ENCODE measurements around the gene EXOC4.
"Not testable (repeated sequence)": the region's sequence is repeated elsewhere in the genome, so short reads cannot be mapped to it uniquely, and the experiment has no call there.

The EXOC4 gene

DNA sequence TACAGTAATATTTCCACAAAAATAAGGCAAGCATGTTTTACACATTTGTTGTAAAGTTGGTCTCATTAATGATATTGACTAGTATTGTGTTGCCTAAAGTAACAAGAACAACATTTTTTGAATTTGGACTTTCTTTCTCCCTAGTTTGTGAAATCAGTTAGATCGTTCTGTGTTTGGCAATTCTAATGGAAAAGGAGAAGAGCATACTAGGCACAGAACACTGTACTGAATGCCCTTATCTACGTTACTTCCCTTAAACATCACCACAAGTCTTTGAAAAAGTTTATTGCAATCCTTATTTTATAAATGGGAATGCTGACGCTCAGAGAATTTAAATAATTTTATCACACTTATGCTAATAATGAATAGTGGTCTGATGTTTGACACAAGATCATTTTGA is 372.2 kb downstream of the EXOC4 start:
- DNase-seq (ENCODE audit: low spot score), result no peak

DNA sequence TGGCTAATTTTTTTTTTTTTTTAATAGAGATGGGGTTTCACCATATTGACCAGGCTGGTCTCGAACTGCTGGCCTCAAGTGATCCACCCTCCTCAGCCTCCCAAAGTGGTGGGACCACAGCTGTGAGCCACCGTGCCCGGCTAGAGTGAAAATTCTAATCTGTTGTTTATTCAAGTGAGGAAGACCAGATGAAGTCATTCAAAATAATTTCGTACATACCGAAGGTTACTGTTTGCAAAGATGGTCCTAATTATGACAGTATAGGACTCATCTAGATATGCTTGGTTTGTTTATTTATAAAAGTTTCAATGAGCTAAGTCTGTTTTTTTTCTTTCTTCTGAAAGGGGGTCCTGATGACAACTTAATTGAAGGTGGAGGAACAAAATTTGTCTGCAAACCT is 376.8 kb downstream of the EXOC4 start:
- DNase-seq (ENCODE audit: low spot score), result no peak

DNA sequence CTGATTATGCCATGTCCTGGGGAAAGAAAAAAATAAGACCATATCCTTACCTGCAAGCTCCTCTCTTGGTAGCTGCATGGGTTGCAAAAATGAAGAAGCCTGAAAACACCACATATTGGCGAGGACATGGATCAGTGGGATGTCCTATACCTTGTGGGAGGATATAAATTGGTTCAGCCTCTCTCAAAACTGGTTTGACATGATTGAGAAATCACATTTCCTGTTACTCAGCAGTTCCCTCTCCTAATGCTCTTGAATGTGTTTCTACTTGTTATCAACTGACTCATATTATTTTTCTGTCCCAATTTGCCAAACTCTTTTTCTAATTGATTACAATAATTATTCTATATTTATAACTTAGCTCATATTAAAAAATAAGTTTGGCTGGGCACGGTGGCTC is 380.2 kb downstream of the EXOC4 start:
- DNase-seq (ENCODE audit: low spot score), result peak; percentile 7

DNA sequence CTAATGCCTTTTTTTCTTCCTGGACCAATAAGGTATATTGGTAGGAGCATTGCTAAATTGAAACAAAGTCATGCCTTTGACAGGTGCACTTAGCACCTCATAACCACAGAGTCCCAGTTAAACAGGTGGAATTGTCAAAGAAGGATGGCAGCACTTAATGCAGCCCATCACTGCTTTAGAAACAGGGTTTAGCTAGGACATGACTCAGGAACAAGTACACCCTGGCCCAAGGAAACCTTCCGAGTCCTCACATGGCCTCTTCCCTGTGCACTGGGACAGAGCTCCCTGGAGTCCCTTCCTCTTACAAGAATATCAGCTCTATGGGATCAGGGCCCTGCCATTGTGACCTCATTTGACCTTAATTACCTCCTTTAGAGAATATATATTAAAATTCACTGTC is 382.7 kb downstream of the EXOC4 start:
- no peak for DNase-seq (ENCODE audit: low spot score)

DNA sequence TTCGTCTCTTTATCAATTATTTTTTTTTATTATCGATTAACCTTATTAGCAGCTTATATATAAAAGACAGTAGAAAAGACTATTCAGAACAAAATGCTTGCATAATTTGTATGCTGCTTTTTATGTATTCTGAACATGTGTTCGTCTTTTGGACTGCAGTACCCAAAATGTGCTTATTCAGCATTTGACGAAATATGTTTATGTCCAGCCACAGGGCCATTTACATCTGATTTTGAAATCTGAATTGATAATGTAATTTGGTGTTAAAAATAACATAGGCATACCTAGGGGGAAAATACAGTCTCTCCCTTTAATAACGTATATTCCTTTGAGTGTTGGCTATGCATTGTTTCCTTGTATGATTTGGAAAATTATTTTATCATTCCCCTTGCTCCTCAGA is 386.0 kb downstream of the EXOC4 start:
- DNase-seq (ENCODE audit: low spot score), result no peak

DNA sequence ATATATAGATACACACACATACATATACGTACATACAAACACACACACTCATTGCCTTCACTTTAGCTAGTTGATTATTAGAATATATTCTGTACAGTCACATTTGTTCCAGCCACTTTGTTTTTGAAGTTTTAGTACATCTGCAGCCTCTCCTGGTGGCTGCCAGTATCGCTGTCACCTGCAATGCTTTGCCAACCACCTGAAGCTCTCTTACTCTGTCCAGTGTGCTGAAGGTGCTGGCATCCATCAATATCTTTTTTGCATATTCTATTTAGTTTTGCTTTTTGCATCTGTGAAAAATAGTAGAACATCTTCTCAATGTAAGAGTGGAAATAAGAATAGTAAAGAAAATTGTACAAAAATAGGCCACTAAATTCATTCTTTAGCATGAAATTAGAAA is 388.6 kb downstream of the EXOC4 start:
- no peak for DNase-seq (ENCODE audit: low spot score)

DNA sequence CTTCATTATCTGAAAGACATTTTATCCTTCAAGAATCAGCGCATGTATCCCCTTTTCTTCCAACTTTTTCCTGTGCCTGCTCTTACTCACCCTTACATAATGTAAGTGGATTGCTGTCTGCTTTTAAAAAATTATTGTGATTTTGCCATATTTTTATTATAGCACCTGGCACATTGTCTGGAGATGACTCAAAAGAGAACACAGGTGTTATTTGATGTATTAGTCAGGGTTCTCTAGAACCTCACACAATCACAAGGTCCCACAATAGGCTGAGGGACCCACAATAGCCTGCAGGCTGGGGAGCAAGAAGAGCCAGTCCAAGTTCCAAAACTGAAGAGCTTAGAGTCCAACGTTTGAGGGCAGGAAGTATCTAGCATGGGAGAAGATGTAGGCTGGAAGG is 390.0 kb downstream of the EXOC4 start:
- no peak for DNase-seq (ENCODE audit: low spot score)

DNA sequence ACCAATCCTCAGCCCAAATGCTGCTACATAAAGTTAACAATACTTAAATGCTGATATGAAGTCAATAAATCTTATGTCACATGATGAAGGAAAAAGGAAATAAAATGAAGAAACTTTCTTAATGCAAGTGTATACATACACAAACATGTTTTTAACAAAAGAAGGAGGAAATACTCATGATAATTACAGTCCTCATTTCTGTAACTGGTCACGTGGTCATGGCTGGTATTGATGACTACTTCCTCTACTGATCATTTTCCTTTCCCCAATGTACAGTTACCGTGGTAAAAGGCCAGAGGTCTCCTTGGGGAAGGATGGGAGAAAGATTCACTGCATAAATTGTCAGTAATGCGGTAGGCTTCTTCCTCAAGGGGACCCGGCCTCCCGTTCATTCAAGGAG is 390.8 kb downstream of the EXOC4 start:
- not testable (repeated sequence) for DNase-seq (ENCODE audit: low spot score)

DNA sequence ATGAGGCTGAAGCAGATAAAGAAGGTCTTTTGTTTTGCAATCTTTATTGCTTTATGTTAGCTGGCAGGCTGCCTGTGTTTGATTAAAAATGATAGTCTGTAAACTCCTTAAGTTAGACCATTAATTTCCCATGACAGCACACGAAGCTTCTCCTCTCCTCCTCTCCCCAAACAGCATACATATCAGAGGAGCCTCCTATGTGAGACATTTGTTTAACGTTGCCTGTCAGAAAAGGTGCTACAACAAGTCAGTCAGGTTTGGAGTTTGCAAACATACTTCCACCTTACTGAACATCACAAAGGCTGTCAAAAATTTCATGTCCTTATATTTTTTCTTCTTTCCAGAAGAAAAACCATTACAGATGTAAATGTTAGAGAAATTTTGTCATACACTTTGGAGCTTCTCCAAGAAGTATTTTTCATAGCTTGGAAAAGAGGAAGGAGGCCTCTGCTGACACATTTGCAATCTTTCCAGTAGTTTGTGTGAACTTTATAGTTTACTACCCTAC is 393.1 kb downstream of the EXOC4 start:
- no peak for DNase-seq (ENCODE audit: low spot score)

DNA sequence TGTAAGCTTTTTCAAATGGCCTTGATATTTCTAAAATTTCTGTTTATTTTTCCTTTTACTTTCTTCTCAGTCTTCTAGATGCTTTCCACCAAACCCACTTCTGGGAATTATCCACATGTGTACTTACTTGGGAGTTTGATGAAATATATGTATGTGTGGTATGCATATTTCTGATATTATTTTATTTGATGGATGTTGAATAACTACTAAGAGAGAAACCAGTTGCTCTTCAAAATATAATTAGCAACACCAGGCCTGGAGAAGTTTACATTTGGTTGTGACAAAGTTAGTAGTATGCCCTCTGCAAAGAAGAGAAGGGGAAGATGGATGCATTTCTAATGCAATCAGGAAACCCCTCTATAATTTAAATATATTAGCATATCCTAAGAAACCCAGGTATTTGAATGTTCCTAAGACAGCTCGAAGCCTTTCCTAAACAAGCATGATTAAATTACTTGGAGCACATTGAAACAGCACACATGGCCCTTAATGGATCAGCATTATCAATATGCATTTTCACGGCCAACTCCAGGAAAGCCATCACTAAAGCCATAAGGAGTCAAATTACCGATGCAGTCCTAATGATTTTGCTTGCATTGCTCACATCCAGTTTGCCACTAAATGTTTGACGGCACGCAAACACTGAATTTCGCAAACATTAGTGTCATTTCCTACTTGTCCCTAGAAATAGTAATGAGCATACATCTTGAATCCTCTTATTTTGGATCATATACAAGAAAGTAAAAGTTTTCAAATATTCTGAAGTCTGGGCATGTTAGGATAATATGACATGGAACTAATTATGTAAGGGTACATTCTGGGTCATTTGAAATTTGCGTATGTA is 393.8 kb downstream of the EXOC4 start:
- DNase-seq (ENCODE audit: low spot score), result no peak

DNA sequence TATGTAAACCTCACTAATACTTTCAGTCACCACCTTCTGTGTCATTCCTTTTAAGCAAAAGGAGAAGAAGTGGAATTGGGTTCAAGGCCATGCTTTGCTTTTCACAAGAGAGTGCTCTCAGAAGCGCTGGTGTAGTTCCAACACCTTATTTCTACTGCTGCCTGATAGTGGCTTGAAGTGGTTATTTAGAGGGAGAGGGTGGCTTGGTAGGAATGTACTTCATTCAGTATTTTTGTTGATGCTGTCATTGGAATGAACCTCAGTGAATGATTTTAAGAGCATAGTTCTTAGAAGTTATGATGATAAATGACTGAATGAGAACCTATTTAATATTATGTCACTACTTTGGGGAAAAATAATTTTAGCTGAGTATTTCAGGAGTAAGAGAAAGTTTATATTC is 396.7 kb downstream of the EXOC4 start:
- DNase-seq (ENCODE audit: low spot score), result no peak

DNA sequence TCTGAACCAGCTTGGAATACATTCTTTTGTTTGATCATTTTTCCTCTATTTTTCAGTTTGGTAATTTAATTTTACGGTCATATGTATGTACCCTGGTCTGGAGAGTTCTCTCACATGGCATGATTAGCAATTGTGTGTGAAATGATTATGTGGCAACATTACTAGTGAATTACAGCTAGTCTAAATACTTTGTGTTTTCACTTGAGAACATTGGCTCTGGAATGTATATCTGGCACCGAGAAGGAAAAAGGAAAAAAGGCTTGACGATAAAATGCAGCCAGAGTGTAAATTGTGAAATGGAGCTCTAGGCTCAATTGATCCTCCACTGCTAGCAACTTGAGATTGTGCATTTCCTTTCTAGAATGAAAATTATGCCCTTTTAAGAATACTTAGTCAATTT is 397.2 kb downstream of the EXOC4 start:
- no peak for DNase-seq (ENCODE audit: low spot score)

DNA sequence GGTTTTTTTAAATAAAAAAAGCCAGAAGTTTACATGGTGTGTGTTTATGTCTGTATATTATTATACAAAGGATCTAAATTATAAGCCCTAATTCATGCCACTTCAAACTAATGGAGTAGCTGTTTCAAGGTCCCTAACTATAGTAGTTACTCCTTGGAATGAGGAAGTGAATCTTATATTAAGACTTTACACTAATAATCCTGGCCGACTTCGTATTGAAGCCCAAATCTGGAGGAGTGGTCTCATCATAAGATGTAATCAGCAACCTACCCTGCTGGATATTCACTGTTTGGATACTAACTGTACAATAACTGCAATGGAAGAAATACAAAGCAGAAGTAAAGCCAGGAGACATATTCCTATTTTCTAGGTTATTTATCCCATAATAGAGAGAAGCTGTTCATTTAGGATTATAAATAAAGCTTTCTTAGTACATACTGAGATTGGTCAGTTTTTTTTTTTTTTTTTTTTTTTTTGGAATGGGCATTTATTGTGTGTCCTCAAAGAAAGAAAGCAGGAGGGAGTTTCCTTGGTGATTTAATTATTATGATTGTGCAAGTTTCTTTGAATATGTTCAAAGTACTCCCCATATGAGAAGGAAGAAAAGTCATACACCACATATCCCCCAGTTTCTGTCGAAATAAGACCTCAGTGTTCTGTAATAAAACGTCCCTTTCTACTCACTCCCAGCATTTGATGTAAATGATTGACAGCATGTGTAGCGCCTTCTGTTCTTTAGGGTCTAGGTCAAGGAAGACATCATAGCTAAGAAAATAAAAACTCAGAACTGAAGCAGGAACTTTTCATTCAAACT is 397.8 kb downstream of the EXOC4 start:
- DNase-seq (ENCODE audit: low spot score), result no peak

DNA sequence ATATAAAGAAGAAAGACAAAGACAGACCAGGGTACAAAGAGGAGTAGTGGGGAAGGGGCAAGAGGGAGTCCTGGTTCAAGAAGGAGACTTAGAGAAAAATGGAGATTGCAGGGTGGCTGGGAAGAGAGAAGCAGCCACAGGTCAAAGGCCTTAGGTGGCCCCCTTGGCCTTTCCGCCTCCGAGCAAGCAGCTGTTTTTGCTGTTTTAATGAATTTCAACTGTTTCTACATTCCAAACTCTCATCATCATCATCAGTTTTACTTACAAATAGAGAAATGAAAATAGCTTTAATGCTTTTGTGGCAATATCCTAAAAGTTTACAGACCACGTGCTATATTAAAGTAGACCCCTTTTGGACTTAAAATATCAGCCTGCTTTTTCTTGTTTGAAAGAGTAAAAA is 399.7 kb downstream of the EXOC4 start:
- DNase-seq (ENCODE audit: low spot score), result no peak

DNA sequence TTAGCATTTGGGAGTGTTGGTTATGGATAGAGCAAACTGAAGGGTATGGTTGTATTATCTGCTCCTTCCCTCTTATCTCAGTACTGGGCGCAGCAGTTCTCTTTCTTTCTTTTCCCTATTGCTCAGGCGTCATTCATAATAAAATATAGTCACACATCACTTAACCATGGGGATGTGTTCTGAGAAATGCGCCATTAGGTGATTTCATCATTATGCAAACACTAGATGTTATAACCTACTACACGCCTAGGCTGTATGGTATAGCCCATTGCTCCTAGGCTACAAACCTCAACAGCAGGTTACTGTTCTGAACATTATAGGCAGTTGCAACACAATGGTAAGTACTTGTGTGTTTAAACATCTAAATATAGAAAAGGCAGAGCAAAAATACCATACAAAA is 401.7 kb downstream of the EXOC4 start:
- no peak for DNase-seq (ENCODE audit: low spot score)

DNA sequence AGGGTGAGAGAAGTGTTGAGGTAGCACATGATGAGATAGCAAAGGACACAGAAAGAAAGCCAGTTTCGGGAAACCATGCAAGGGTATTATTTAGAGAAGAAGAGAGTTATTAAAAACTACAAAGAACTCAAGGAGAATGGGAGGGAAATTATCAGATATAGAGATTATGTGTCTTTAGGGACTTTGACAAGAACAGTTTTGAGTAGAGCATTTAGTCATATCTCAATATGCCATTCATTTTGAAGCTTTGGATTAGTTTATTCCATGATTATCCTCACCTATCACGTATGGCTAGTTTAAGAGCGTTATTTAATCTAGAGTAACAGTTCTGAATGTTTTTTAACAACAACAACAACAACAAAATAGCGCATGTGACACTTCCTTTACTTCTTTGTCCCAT is 409.4 kb downstream of the EXOC4 start:
- DNase-seq (ENCODE audit: low spot score), result no peak

DNA sequence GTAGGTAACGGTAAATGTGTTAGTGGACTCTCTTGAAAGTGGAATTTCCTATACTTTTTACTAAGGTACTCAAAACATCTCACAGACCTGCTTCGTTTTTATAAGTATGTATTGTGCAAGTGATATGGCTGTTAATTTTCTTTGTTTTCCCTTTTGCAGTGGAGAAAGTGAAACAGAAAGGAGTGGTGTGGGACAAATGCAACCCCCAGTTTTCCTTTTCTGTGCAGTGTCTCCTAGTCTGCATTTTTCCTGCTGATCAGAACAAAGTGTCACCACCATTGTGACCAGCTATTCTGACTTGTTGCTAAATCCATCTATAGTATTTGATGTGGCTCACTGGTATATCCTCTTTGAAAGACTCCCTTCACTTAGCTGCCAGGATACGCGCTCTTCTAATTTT is 410.0 kb downstream of the EXOC4 start:
- no peak for DNase-seq (ENCODE audit: low spot score)

DNA sequence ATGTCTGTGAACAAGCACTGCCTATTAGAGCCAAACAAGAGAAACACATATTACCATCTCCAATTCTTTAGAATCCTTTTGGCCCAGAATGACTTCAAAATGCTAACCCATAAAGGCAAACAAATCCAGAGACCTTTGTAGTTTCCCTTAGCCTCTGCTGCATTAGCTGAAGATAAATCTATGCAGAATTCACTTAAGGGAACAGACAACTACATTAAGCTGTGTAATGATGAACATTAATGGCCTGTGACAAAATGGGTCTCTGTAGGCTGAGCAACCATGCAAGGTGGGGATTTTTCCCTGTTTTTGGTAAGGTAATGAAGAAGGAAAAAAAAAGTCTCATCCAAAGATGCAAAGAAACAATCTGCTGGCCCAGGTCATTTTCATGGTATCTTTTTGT is 411.6 kb downstream of the EXOC4 start:
- no peak for DNase-seq (ENCODE audit: low spot score)

DNA sequence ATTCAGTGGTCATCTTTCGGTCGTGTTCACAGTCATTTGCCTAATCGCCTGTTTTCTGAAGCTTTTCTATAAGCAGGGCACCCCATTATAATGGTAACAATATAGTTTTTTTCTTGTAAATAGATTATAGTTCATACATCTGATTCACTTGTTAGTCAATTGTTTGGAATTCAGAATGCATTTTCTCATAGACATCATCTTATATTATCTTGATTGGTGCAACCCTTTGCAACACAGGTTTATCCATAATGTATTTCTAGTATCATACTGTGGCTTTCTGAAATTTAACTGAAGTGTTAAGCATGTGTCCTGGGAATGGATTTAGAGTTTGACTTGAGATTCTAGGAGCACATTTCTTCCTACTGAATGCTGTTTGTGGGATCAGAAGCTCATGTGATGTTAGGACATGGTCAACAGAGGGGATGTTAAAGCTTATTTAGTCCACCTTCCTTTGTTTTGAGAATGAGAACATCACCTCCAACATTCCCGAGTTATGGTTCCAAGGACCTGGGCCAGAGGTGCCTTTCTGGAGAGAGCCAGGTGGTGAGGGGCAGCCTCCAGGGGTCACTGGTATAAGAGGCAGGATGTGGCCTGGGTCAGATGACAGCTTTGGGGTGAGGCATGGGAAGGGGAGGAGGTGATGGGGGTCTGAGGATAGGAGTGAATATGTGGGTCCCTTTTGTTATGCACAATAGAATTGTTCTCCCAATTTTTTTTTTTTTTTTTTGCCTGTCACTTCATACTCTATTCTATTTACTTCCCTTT is 415.6 kb downstream of the EXOC4 start:
- DNase-seq (ENCODE audit: low spot score), result no peak

DNA sequence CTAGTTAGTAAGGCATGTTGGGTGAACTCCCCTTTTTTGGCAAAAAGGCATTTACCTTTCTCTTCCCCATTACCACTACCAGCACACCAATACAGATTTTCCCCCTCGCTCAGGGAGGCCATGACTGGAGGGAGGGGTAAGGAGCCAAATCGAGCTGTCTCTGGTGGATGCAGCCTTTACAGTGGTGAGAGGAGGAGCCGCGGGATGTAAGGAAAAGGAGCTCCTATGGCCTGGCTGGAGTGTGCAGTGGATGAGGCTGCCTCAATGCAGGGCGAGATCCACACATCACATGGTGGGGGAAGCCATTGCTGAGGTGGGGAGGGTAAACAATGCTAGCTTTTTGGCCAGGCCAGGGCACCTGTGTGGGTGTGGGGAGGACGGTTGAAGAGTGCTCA is 416.2 kb downstream of the EXOC4 start:
- no peak for DNase-seq (ENCODE audit: low spot score)

DNA sequence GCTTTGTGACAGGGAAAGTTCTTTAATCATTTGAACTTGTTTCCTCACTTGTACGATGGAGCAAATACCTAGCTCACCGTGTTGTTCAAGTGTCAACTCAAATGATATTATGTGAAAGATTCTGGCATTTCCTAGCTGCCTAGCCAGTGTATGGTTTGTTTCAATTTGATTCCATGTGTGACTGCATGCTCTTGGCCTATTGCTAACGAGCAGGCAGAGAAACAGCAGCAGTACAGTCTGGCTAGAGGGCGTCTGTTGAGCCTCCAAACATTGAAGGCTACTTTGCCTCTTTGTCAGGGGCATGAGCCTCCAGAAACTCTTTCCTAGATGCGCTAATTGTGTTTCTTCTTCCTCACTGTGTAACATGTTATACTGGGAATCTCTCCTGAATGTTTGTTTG is 417.4 kb downstream of the EXOC4 start:
- DNase-seq (ENCODE audit: low spot score), result no peak

DNA sequence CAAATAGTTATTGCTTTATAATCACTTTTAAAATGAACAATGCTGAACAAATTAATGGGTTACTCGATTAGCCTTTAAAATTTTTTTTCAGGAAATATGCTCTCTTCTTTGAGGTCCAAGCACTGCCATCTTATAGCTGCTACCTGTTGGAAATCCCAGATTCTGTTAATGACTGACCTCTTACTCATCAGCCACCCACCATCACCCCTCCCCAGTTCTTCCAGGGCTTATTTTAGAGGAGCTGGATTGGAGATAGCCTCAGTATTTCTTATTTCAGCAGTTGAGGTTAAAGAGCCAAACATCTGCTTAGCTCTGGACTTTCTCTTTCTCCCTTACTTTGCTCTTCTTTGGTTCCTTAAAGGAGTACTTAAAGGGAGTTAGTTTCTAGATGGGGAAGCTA is 420.0 kb downstream of the EXOC4 start:
- no peak for DNase-seq (ENCODE audit: low spot score)

Measured in Ammon's horn (tissue), 1 donor.